IPS-NIHi7 (cell line): ENCODE results near the gene APBA3.
A peak's percentile ranks its signal among the peaks of the same experiment; 100 is the strongest.

Experiments
- DNase-seq: peaks from one replicate; pipeline ENCODE4 v3.0.0; 2012; ENCODE audit warnings: mixed read lengths; ENCODE audit errors: extremely low spot score

APBA3 gene

DNA sequence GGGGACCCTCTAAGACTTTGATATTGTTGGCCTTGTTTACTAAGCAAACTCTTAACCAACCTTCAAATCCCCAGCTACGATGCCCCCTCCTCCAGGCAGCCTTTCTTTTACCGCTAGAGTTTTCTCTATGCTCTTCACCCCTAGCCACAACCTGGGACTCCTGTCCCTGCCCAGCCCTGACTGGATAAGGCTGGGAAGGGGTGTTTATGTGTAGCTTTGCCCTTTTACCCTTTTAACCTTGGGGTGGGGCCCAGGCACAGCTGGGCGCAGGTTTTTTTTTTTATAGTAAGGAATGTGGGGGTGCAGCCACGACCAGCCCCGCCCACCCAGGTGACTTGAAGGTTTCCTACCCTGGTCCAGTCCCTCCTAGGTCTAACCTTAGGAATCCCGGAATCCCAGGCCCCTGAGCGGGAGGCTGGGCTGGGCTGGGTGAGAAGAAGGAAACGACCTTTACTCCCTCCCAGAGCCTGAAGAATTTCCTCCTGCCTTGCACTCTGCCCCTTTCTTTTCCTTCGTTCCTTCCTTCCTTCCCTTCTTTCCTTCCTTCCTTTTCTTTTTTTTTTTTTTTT, 41.1 kb downstream of the APBA3 start:
- DNase-seq = no peak

DNA sequence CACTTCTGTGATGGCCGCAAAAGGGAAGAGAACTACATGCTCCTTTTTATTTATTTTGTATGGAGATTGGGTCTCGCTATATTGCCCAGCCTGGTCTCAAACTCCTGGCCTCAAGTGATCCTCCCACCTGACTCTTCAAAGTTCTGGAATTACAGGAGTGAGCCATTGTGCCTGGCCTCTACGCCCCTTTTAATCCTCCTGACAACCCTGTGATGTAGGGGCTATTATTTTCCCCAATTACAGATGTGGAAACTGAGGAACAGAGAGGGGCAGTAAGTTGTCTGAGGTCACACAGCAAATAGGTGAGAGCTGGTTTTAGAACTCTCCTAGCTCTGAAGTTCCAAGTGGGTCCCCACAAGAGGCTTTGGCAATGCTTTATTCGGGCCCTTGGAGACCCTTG, 41.6 kb downstream of the APBA3 start:
- no peak for DNase-seq

DNA sequence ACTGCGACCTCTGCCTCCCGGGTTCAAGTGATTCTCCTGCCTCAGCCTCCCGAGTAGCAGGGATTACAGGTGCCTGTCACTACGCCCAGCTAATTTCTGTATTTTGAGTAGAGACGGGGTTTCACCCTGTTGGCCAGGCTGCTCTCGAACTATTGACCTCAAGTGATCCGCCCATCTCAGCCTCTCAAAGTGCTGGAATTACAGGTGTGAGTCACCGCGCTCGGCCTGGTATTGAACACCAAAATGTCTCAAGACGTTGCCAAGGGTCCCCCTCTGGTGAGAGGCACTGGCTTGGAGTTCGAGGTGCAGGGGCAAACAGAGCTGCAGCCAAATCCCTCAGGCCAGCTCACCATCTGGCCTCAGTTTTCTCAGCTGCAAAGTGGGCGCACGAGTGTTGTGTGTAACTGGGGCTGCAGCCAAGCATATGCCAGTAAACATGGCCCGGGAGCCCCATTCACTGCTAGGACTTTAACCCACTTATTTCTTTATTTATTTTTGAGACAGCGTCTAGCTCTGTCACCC, 45.3 kb downstream of the APBA3 start:
- DNase-seq = no peak

DNA sequence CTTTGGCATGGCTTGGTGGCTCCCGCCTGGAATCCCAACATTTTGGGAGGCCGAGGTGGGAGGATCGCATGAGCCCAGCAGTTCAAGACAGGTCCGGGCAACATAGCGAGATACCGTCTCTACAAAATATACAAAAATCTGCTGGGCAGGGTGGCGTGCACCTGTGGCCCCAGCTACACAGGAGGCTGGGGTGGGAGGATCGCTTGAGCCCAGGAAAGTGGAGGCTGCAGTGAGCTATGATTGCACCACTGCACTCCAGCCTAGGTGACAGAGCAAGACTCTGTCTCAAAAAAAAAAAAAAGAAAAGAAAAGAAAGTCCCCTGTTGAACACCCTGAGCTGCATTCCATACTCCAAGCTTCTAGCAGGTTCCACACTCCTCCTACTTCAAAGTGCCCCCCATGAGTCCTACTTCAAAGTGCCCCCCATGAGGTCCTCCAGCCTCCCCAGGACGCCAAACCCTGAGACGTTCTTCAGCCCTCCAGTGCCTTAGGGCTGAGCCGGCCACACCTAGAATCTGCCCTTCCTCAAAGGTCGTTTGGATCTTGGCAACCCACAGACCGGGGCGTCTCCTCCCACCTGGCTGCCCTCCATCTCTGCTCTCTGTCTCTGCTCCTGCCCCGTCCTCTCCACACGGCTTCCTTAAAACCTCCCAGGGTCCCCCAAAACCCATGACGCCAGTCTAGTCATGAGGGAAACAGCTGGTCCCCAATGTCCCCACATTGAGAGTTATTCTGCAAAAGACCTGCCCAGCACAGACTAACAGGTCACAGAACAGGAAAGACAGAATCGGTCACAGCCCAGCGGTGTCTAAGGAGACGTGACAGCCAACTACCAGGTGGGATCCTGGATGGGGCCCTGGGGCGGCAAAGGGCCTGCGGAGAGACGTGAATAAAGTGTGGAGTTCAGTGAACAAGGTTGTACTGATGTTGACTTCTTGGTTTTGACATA, 48.6 kb downstream of the APBA3 start:
- DNase-seq = no peak

DNA sequence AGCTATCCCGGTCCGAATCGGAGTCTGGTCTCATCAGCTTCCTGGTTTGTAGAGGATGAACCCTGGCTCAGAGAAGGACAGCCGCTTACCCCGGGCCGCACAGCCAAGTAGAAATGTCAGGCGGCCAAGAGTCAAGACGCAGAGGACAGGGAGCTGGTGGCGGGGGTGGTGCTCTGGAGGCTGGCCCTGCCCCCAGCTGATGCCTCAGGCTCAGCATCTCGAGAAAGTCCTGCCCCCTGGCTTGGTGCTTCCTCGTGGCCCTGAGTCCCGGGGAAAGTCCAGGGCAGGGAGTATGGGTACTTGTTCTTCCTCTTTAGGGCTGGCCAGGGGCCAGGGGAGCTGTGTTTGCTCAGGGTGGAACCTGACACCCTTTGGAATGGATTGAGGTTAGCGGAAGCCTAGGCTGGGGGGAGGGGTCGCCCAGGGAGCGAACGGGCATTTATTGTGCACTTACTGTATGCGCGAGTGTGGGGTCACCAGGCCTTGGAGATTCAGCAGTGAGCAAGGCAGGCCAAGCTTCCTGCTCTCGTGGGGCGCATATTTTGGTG, 51.2 kb downstream of the APBA3 start:
- DNase-seq = peak; percentile 50

DNA sequence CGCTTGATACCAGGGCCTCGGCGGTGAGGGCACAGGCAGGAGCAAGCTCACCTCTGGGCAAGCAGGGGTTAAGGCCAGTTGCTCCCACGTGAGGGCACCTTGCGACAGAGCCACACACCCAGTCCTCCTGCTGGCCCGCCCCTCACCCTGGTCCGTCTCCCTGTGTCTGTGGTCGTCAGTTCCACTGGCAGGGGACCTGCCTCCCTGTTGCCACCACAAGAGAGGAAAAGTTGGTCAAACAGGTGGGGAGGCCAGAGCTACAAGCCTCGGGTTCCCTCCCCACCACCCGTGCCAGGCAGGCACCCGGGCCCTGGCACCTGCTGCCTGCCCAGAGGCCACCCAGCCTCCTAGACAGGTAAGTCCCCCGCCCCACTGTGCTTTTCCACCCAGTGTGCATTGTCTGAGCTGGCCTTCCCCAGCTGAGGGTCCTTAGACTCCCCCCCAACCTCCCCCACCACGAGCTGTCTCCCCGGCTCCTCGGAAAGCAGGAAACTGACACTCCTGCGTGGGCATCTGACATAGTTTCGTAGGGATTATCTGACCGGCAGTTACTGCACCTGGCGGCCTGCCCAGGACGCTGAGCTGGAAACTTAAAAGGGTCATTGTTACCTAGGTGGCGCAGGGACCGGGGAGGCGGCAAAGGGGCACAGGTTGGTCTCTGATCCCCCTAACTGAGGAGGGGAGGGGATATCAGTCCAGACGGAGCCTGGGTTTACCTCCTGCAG, 53.1 kb downstream of the APBA3 start, which contains the start of gene TJP3:
TJP3 (plus strand) TSS at position 178 of the 725 bp plus-strand sequence. CDS start 20,049 bp downstream, outside the sequence.
- DNase-seq = no peak

DNA sequence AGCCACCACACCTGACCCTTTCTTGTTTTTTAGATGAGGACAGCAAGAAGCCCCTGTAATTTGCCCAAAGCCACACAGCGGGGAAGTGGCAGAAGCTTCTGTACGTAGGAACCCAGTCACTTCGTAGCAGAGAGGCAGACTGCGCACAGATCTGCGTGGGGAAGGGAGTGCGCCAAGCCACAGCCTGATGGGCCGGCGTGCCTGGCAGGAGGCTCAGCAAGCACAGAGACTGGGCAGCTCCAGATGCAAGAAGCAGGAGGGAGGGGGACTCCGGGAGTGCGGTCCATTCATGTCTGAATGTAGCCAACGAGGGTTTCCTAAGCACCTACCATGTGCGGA, 53.7 kb downstream of the APBA3 start:
- DNase-seq = no peak

DNA sequence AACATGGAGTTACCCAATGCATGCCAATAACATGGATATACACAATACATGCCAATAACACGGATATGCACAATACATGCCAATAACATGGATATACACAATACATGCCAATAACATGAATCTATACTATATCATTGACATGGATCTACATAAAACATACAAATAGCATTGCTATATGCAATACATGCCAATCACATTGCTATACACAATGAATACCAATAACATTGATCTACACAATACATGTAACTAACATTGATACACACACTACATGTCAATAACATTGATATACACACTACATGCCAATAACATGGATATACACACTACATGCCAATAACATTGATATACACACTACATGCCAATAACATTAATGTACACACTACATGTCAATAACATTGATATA, 60.3 kb downstream of the APBA3 start:
- DNase-seq = no peak
